Bronchial epithelial cell (primary cell): ENCODE results near the gene TPST1. TPM values are rescaled to one million over a fixed set of nuclear protein-coding genes. Genes with fewer than 3 reads are reported as not detected.
"Not testable (repeated sequence)": the region's sequence is repeated elsewhere in the genome, so short reads cannot be mapped to it uniquely, and the experiment has no call there.

Source experiments
- DNase-seq: peaks from one replicate; pipeline ENCODE4 v3.0.0-alpha.2; 2010; ENCODE audit warnings: low read depth
- FAIRE-seq: peaks from 2 replicates; lab custom pipeline; 2011; peaks lifted over from hg19 to GRCh38; lab: Jason Lieb, UNC
- H3K27me3 ChIP-seq: 2 replicates; pipeline ENCODE4 v1.5.1; 2011; ENCODE audit warnings: low read length; ENCODE audit not compliant: control insufficient read depth, insufficient read depth
- H3K36me3 ChIP-seq: 2 replicates; pipeline ENCODE4 v1.5.1; 2011; ENCODE audit warnings: low read length; ENCODE audit not compliant: control insufficient read depth, insufficient read depth
- H3K4me3 ChIP-seq: 2 replicates; pipeline ENCODE4 v1.5.1; 2011; ENCODE audit warnings: mild to moderate bottlenecking, low read depth, low read length, control low read depth
- CTCF ChIP-seq: IDR thresholded peaks from 2 replicates; pipeline ENCODE4 v1.5.1; 2011; ENCODE audit warnings: mild to moderate bottlenecking, moderate library complexity, low read length, control low read depth, inconsistent platforms; ENCODE audit not compliant: insufficient read depth, severe bottlenecking
- total RNA-seq: library from RNA; depleted of rRNA; stranded (reverse); fragments of >200 nt; gene quantifications from 2 replicates; pipeline ENCODE4 v1.2.1, GENCODE V29; 2014

Gene TPST1
- total RNA-seq, 1 donor from 2014 or later: 24.7 TPM

GRCh38 chr7:66356277-66356721 lies 151.2 kb downstream of the TPST1 start:
- Histone ChIP-seq H3K4me3 (no peak overlapping the region), H3K27me3 (no peaks in the 10 kb centered on the region), H3K36me3 (no peaks in the 10 kb centered on the region)
- DNase-seq (no peak), FAIRE-seq (no peak)
- no peak for TF ChIP-seq CTCF

- no peak for FAIRE-seq
These were observed 152.0 kb downstream of the TPST1 start for GRCh38 chr7:66357087-66357486.

GRCh38 chr7:66359656-66360211 lies 154.6 kb downstream of the TPST1 start:
- FAIRE-seq: no peak
- no peak overlapping the region for H3K4me3 ChIP-seq
- TF ChIP-seq CTCF: no peak

More at GRCh38 chr7:66357087-66357486, 152.0 kb downstream of the TPST1 start:
- no peak overlapping the region for H3K4me3 ChIP-seq
- no peak for DNase-seq
- H3K36me3 ChIP-seq: no peaks in the 10 kb centered on the region
- no peak for TF ChIP-seq CTCF
- H3K27me3 ChIP-seq: no peaks in the 10 kb centered on the region

GRCh38 chr7:66362136-66362535 lies 157.0 kb downstream of the TPST1 start:
- TF ChIP-seq CTCF: no peak
- Histone ChIP-seq H3K27me3 (no peaks in the 10 kb centered on the region), H3K4me3 (no peak overlapping the region), H3K36me3 (no peaks in the 10 kb centered on the region)
- FAIRE-seq (no peak), DNase-seq (no peak)

More at GRCh38 chr7:66359656-66360211, 154.6 kb downstream of the TPST1 start:
- no peaks in the 10 kb centered on the region for H3K27me3 ChIP-seq
- H3K36me3 ChIP-seq: no peaks in the 10 kb centered on the region
- DNase-seq: peak; percentile 94

GRCh38 chr7:66363635-66364034 lies 158.5 kb downstream of the TPST1 start:
- H3K27me3 ChIP-seq: no peaks in the 10 kb centered on the region
- TF ChIP-seq CTCF: no peak
- H3K36me3 ChIP-seq: no peaks in the 10 kb centered on the region
- no peak for FAIRE-seq
- H3K4me3 ChIP-seq: no peak overlapping the region
- DNase-seq: no peak

- H3K4me3 ChIP-seq, H3K27me3 ChIP-seq, FAIRE-seq, H3K36me3 ChIP-seq, DNase-seq: not testable (repeated sequence)
These were observed 159.9 kb downstream of the TPST1 start for GRCh38 chr7:66365031-66365430.
